ENCODE data around the gene STXBP1.

STXBP1 gene

DNA sequence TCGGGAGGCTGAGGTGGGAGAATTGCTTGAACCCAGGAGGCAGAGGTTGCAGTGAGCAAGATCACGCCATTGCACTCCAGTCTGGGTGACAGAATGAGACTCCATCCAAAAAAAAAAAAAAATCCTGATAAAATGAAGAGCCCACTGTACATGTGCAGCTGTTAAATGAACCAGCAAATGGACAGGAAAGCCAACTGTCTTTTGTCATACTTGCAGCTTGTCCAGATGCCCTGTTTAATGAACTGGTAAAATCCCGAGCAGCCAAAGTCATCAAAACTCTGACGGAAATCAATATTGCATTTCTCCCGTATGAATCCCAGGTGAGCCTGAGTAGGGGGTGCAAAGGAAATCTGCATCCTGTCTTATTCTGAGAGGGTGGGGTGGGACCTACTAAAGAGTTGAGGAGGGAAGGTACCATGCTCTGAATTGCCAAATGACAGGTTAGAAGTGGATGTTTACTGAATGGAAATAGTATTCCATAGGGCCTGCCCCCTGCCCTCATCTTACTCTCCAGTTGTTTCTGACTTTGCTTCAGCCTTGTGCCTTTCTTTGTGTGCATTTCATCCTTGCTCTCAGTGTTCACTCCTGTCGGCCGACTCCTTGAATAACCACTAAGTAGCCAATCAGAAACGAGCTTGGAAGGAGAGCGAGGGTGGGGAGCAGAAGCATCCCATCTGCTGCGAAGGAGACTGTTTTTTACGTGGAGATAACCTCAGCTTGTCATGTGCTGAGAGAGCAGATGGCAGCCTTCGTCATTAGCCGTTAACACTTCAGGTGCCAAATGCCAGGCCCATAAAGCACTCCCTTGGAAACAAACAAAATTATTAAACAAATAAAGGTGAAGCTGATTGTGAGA is 49.0 kb downstream of the STXBP1 start:
- DNase-seq, result no peak

DNA sequence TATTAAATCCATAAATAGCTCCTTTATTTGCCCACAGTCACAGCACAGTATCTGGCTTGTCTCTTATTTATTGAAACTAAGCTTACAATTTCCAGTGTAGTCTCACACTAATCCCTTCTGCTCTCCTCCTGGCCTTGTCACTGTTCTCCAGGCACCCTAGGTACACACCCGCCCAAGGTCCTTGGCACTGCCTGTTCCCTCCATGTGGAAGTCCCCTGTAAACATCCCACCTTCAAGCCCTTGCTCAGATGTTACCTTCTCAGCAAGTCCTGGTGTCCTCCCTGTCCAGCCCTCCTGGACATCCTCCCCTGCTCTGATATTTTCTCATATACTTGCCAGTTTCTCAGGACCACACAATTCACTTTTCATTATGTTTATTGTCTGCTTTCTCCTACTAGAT is 50.5 kb downstream of the STXBP1 start:
- DNase-seq, result no peak

DNA sequence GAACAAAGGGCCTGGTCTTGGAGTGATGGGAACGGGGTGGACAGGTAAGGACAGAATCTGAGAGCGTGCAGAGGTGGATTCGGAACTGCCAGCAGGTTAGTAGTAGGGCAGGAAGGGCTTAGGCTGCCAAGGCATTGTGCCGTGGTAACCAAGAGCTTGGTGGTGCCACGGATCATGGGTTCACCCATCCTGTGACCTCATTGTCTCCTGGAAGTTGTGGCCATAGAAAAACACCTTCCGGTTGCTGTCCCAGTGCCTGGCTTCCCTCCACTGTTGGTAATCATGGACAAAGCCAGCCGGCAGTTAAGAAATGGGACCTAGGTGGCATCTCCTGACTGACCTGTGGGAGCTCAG is 52.2 kb downstream of the STXBP1 start:
- no peak for DNase-seq

DNA sequence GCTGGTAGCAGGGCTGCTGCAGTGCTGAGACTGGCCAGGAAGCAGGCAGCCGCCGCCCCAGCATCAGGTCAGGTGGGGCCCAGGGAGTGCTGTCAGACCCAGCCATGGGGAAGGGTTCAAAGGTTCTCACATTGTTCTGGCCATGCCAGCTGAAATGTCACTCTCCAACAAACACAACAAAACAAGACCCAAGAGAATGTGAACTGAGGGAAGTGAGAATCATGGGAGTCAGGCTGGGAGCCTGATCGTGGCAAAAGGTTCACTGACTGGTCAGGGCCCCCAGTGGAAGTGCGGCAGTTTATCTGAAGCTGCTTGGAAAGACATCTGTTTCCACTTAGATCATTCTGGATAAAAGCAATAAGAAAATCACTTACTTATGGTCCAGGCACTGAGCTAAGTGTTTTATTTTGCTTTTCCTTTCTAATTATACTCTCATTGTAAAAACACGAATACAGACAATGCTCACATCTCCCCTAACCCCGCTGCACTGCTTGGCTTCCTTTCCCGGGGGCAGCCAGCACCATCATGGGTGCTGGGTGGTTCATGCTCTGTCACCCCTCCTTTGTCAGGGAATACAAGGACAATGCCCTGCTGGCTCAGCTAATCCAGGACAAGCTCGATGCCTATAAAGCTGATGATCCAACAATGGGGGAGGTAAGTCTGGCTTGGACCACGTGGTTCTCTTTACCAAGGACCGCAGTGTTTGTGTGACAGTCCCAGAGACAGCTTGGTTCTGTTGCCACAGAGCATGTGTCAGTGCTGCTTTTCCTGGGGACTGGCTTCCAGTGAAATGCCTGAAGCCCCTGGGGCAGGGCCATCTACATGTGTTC is 52.8 kb downstream of the STXBP1 start:
- no peak for DNase-seq

DNA sequence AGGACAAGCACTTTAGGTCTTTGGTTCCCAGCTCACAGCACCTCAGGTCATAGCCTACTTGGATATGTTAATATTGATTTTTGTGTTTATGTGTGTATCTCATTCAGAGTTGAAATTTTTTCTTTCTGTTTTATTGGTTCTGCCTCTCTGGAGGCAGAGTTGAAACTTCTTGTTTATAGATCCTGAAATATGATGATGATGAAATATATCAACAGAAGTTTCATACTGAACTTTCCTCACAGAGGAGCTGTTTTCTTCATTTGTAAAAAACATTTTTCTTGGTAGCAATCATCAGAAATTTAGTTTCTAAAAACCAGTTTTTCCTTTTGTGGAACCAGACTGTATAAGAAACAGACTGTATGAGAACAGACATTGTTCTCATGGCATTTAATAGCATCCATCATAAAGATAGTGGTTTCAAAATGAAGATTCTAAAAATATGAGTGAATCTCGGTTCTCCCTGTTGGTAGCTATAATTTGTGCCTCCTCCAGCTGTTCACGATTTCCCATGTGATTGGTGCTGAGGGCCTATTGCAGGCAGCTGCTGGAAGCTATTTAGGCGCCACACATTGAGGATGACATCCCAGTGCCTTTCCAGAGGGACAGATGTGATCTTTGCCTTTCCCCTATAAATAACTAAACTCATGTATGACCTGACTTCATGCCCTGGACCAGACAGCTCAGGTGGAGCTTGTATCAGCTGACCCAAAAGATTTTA is 55.2 kb downstream of the STXBP1 start:
- no peak for DNase-seq

DNA sequence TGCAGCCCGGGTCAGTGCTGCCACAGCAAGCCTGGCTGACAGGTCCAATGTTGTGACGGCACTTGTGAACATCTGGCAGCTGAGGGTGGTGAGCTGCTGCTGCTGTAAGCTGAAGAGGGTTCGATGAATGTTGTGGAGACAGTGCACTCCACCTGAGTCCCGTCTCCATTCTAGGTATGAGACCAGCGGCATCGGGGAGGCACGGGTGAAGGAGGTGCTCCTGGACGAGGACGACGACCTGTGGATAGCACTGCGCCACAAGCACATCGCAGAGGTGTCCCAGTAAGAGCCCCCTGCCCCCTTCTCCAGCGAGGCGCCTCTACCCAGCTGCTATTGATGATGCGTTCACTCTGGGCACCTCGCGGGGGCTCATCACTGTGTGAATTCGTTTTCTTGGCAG is 55.8 kb downstream of the STXBP1 start:
- DNase-seq, result no peak

DNA sequence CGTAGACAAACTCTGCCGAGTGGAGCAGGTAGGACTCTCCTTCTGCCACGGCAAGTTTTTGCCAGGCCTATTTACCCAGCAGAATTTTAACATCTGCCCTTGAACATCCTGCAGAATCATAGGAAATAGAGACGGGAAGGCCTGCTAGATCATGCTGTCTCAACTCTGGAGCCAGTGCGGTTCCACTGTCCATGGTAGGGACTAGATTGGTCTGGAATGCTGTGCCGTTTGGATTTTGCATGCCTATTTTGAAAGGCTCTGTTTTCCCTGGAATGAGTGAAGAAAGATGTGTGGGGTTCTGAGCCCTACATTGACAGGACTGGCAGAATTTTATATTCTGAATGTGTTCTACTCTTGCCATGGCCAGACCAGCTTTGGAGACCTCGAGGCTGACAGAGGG is 61.2 kb downstream of the STXBP1 start:
- no peak for DNase-seq

DNA sequence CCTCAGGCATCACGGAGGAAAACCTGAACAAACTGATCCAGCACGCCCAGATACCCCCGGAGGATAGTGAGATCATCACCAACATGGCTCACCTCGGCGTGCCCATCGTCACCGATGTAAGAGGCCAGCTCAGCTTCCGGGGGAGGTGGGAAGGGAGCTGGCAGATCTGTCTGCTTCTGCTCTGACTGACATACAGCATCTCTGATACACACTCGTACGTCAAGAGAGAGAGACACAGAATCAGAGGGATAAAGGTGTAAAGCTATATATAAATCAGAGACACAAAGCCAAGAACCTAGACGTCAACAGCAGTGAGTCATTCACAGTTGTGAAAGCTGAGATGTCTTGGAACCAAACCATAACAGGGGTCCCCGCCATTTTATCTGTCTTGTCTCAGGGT is 64.6 kb downstream of the STXBP1 start:
- DNase-seq, result no peak

DNA sequence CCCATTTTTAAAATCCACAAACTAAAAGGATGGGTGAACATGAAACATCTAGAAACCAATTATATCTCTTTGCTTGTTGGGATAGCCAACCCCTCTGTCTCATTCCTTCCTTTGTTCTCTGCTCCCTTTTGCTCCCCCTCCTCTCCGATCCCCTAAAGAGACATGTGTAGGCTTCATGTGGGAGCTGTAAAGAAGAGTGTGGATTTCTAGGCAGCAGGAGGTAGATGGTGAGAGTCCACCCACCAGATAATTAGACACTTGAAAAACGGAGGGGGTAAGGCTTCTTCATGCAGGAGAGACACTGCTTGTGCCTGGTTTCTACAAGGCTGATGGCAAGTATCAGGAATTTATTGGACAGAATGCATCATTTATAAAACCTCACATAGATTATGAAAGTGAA is 67.4 kb downstream of the STXBP1 start:
- DNase-seq, result no peak

DNA sequence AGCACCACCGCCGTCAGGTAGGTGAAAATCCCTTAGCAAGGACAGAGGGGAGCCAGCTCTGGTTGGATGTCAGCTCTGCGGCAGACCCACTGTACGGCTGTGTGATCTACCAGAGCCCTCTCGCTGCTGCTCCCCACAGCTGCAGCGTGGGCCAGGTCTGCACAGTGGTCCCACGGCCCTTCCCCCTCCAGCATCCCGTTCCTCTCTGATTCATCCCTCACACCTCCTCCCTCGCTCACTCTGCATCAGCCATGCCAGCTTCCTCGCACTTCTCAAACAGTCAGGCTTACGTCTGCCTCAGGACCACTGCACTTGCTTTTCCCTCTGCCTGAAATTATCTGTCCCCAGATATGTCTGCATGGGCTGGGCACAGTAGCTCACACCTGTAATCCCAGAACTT is 68.1 kb downstream of the STXBP1 start:
- no peak for DNase-seq

DNA sequence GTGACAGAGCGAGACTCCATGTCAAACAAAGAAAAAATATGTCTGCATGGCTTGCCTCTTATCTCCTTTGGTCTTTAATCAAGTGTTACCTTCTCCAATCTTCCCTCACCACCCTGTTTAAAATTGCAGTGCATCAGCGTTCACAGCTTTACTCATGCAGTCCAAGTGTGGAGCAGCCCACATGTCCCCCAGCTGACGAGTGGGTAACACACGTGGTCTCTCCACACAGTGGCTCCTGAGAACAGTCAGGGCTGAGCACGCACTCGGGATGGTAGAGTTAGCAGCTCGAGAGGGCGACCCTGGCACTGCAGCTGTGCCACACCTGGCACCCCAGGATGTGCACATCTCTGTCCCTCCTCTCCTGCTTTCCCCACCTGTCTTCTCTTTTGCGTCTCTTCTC is 68.8 kb downstream of the STXBP1 start:
- no peak for DNase-seq

DNA sequence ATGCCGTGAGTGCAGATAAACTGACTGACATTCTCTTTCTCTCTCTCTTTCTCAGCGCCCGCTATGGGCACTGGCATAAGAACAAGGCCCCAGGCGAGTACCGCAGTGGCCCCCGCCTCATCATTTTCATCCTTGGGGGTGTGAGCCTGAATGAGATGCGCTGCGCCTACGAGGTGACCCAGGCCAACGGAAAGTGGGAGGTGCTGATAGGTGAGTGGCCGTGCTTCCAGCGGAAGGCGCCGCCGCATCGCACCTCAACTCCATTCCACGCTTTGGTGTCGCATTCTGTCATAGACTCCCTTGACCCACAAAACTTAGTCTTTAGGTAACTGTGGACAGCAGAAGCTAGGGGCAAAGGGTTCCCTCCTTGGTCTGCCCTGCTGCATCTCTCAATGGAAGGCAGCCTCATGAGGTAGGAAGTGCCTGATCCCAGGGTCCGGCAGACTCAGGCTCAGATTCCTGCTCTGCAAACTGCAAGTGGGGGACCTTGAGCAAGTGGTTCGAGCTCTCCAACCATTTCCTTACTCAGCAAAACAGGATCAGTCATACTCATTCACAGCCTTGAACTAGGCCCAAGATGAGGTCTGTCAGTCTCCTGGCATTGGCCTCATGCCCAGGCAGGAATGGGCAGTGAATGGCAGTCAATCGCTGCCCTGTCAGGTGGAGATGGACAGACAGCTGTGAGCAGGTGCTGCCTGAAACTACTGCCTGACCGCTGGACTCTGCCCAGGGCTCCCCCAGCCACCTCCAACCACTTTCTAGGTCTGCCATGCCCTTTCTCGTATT is 70.5 kb downstream of the STXBP1 start:
- no peak for DNase-seq

DNA sequence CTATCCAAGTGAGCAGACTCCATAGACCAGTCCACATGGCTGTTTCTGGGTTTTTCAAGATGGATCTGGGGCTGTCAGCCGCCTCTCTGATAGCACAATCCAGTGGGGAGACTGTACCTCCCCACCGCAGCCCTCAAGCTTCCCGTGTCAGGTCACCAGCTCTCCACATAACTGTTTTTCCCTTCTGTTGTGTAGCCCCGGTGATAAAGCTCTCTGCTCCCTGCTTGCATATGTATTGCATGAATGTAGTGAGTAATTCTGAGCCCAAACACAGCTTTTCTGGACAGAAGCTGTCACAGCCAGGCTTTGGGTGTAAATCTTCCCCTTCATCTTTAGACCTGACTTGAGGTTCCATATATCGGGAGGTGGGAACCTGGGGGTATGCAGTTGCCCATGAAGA is 71.6 kb downstream of the STXBP1 start:
- no peak for DNase-seq

DNA sequence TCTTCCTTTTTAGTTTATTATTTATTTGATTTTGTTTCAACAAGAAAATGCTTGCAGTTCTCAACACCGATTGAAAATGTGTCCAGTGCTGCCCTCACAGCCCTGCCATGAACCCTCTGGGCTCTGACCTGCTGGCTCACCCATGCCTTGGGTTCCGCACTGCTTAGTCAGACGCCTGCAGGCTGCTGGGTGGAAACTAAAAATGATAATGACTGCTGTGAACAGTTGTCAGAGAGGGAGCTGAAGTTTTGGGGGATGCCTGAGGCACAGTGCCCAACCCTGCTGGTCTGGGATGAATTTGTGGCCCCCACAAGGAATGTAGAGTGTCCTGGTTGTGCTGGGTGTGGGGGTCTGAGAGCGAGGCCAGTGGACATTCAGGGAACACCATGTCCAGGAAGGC is 72.5 kb downstream of the STXBP1 start:
- DNase-seq, result no peak

DNA sequence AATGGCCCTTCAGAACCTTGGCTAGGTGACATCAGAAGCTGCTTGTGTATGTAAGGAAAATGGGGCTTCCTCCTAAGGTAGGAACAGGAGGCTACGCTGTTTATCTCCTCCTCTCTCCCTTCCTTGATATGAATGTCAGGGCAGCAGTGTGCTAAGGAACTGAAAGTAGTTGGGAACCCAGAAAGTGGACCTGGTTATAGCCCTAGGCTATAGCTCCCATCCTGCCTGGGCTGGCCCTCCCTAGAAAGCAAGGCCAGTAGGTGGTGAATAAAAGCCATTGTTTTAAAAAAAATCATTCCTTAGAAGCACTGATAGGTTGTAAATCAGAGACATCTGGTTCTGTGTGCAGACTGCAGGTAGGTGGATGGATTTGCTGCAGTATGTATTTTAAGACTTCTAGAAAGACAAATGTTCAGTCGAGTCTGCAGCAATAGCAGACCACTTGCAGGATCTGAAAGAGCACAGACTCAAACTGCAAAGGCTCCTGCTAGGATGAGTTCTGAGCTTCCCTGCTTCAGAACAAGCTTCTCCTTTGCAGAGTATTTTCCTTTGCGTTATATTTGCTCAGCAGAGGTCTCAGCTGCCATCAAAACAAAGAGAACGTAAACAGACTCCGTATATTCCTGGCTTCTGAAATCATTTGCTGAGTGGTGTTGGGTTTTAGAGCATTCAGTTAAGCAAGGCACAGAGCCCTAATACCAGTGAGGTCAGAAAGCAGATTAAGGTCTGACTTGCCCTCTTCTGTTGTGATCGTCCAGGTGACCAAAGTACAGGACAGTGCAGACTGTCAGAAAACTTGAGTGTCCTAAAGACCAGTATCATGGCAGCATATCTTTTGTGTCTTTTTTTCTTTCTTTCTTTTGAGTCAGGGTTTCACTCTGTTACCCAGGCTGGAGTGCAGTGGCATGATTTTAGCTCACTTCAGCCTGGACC is 74.7 kb downstream of the STXBP1 start:
- DNase-seq, result no peak

DNA sequence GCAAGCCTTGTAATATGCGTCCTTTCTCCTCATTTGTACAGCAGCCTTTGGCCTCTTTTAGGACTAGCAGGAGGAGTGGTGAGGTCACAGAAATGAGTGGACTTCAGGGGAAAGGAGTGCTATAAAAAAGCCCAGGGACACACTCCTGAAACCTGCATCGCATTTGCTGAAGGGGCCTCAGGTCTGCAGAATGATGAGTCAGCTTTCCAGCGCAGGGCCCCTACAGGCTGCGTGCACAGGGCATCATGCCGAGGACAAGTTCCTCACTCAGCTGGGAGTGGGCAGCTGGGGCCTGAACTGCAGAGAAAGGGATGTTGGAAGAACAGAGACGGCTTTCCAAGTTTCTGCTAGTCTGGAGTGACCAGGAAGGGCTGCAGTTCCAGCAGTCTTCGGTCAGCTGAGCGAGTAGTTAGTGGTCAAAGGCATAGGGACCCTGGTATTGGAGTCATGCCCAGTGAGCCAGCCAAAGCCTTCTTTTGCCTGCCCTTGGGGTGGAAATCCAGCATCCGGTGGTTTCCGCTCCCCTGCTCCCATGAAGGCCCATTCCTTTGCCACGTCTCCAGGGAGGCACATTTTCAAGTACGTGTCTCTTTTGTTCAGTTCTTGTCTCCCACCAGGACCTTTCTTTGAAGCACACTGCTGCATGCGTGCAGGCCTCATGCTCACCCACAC is 77.4 kb downstream of the STXBP1 start:
- DNase-seq, result no peak

DNA sequence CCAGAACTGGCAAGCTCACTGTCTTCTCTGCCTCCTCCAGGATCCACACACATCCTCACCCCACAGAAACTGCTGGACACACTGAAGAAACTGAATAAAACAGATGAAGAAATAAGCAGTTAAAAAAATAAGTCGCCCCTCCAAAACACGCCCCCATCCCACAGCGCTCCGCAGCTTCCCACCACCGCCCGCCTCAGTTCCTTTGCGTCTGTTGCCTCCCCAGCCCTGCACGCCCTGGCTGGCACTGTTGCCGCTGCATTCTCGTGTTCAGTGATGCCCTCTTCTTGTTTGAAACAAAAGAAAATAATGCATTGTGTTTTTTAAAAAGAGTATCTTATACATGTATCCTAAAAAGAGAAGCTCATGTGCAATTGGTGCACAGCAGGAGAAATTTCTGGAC is 78.7 kb downstream of the STXBP1 start:
- no peak for DNase-seq

DNA sequence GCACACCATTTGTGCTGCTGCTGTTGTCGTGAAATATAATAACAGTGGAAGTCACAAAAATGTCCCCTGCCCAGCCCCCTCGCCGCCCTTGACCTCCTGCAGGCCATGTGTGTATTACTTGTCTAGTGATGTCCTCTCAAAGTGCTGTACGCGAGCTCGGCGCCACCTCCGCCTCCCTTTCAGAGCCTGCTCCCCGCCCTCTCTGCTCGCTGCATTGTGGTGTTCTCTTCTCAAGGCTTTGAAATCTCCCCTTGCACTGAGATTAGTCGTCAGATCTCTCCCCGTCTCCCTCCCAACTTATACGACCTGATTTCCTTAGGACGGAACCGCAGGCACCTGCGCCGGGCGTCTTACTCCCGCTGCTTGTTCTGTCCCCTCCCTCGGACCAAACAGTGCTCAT is 80.0 kb downstream of the STXBP1 start:
- no peak for DNase-seq

DNA sequence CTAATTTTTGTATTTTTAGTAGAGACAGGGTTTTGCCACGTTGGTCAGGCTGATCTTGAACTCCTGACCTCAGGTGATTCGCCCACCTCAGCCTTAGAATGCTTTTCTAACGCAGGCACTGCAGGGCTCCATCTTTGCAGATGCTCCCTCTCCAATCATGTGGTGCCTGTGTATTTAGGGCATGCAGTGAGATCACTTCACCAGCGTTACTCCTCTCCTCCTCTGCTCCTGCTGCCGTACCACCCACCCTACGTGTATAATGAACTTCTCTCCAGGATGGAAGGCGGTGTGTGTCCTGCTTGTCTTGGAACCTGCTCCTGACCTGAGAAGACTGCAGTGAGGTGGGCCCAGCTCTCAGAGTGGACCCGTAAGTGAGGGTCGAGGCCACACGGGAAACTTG is 81.1 kb downstream of the STXBP1 start:
- no peak for DNase-seq

DNA sequence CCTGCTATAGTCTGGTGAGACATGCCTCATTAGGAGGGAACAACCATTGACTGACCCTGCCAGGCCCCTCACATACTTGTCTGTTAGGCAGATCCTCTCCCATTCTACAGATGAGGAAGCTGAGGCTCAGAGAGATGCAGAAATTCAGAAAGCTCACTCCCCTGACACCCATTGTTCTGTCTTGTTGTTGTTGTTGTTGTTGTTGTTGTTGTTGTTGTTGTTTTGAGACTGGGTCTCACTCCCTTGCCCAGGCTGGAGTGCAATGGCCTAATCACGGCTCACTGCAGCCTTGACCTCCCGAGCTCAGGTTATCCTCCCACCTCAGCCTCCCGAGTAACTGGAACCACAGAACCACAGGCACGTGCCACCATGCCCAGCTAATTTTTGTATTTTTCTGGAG is 81.6 kb downstream of the STXBP1 start:
- no peak for DNase-seq
